Activated T-cell treated with anti-CD3 and anti-CD28 coated beads, Interleukin-2, amount 50 U/mL, for 24 hours (primary cell): Measurements from ENCODE around the gene CDC42BPB.

ENCODE experiments used
- DNase-seq: peaks from one replicate; pipeline ENCODE4 v3.0.0-alpha.2; 2020
- H3K27ac Mint-ChIP-seq: 2 replicates; pipeline ENCODE4 v1.8.0; 2020; ENCODE audit warnings: mild to moderate bottlenecking, mixed read lengths
- H3K27me3 Mint-ChIP-seq: 2 replicates; pipeline ENCODE4 v1.8.0; 2020; ENCODE audit warnings: mixed read lengths
- H3K36me3 Mint-ChIP-seq: 2 replicates; pipeline ENCODE4 v1.8.0; 2020; ENCODE audit warnings: low read depth, mixed read lengths
- H3K4me1 Mint-ChIP-seq: 2 replicates; pipeline ENCODE4 v1.8.0; 2020; ENCODE audit warnings: low read depth, mixed read lengths
- H3K4me3 Mint-ChIP-seq: 2 replicates; pipeline ENCODE4 v1.8.0; 2020; ENCODE audit warnings: mild to moderate bottlenecking, moderate library complexity, mixed read lengths
- H3K9me3 Mint-ChIP-seq: 2 replicates; pipeline ENCODE4 v1.8.0; 2020; ENCODE audit warnings: mixed read lengths

CDC42BPB gene

GRCh38 chr14:103057372-103058163, at the start of gene CDC42BPB:
TSS of gene CDC42BPB (minus strand) at chr14:103057549. CDS start at chr14:103057173, 376 bp downstream.
- Mint-ChIP-seq H3K4me3 (peak within 1 kb of the TSS; percentile 57), H3K4me1 (peaks cover 12% of the 10 kb centered on the region), H3K36me3 (no peaks in the 10 kb centered on the region), H3K9me3 (no peaks in the 10 kb centered on the region), H3K27me3 (peaks cover 40% of the 10 kb centered on the region), H3K27ac (no peak within 1 kb of the TSS)
- DNase-seq = peak; percentile 66

GRCh38 chr14:103105580-103106150, 48.3 kb upstream of the CDC42BPB start:
- DNase-seq = no peak
- no peaks in the 10 kb centered on the region for H3K9me3 Mint-ChIP-seq
- no peaks in the 10 kb centered on the region for H3K36me3 Mint-ChIP-seq
- H3K4me1 Mint-ChIP-seq = peaks cover 8% of the 10 kb centered on the region
- no peak overlapping the region for H3K4me3 Mint-ChIP-seq
- H3K27ac Mint-ChIP-seq = no peak overlapping the region
- peaks cover 60% of the 10 kb centered on the region for H3K27me3 Mint-ChIP-seq

- Mint-ChIP-seq H3K27me3 (peaks cover 61% of the 10 kb centered on the region), H3K4me1 (peaks cover 8% of the 10 kb centered on the region), H3K36me3 (no peaks in the 10 kb centered on the region), H3K9me3 (no peaks in the 10 kb centered on the region), H3K4me3 (no peak overlapping the region), H3K27ac (no peak overlapping the region)
- peak; percentile 86 for DNase-seq
Measured at GRCh38 chr14:103104654-103105452, 47.5 kb upstream of the CDC42BPB start.

- no peak overlapping the region for H3K27ac Mint-ChIP-seq
- no peak for DNase-seq
- peaks cover 8% of the 10 kb centered on the region for H3K4me1 Mint-ChIP-seq
- no peaks in the 10 kb centered on the region for H3K36me3 Mint-ChIP-seq
- H3K27me3 Mint-ChIP-seq = peaks cover 60% of the 10 kb centered on the region
- no peaks in the 10 kb centered on the region for H3K9me3 Mint-ChIP-seq
- no peak overlapping the region for H3K4me3 Mint-ChIP-seq
Measured at GRCh38 chr14:103104389-103104653, 47.0 kb upstream of the CDC42BPB start.

GRCh38 chr14:103103461-103104388, 46.4 kb upstream of the CDC42BPB start:
- Mint-ChIP-seq H3K9me3 (no peaks in the 10 kb centered on the region), H3K4me3 (no peak overlapping the region), H3K36me3 (no peaks in the 10 kb centered on the region), H3K27ac (no peak overlapping the region), H3K4me1 (peaks cover 8% of the 10 kb centered on the region), H3K27me3 (peaks cover 60% of the 10 kb centered on the region)
- no peak for DNase-seq

GRCh38 chr14:103102689-103103260, 45.4 kb upstream of the CDC42BPB start:
- DNase-seq = no peak
- H3K36me3 Mint-ChIP-seq = no peaks in the 10 kb centered on the region
- peaks cover 55% of the 10 kb centered on the region for H3K27me3 Mint-ChIP-seq
- peaks cover 8% of the 10 kb centered on the region for H3K4me1 Mint-ChIP-seq
- no peak overlapping the region for H3K4me3 Mint-ChIP-seq
- H3K9me3 Mint-ChIP-seq = no peaks in the 10 kb centered on the region
- H3K27ac Mint-ChIP-seq = no peak overlapping the region

GRCh38 chr14:103101963-103102688, 44.8 kb upstream of the CDC42BPB start:
- Mint-ChIP-seq H3K4me1 (peaks cover 8% of the 10 kb centered on the region), H3K27ac (no peak overlapping the region), H3K27me3 (peaks cover 55% of the 10 kb centered on the region), H3K4me3 (no peak overlapping the region), H3K36me3 (no peaks in the 10 kb centered on the region), H3K9me3 (no peaks in the 10 kb centered on the region)
- no peak for DNase-seq

GRCh38 chr14:103101257-103101962, 44.1 kb upstream of the CDC42BPB start:
- Mint-ChIP-seq H3K4me3 (no peak overlapping the region), H3K27me3 (peaks cover 52% of the 10 kb centered on the region), H3K27ac (no peak overlapping the region), H3K4me1 (peaks cover 8% of the 10 kb centered on the region), H3K9me3 (no peaks in the 10 kb centered on the region), H3K36me3 (no peaks in the 10 kb centered on the region)
- no peak for DNase-seq

GRCh38 chr14:103100281-103101121, 43.2 kb upstream of the CDC42BPB start:
- DNase-seq = no peak
- Mint-ChIP-seq H3K4me1 (peaks cover 8% of the 10 kb centered on the region), H3K27me3 (peaks cover 43% of the 10 kb centered on the region), H3K27ac (no peak overlapping the region), H3K4me3 (no peak overlapping the region), H3K36me3 (no peaks in the 10 kb centered on the region), H3K9me3 (no peaks in the 10 kb centered on the region)

GRCh38 chr14:103099733-103100280, 42.5 kb upstream of the CDC42BPB start:
- DNase-seq = no peak
- peaks cover 3% of the 10 kb centered on the region for H3K4me1 Mint-ChIP-seq
- H3K27ac Mint-ChIP-seq = no peak overlapping the region
- H3K9me3 Mint-ChIP-seq = no peaks in the 10 kb centered on the region
- no peak overlapping the region for H3K4me3 Mint-ChIP-seq
- peaks cover 36% of the 10 kb centered on the region for H3K27me3 Mint-ChIP-seq
- no peaks in the 10 kb centered on the region for H3K36me3 Mint-ChIP-seq

- Mint-ChIP-seq H3K9me3 (no peaks in the 10 kb centered on the region), H3K4me3 (no peak overlapping the region), H3K27me3 (peaks cover 31% of the 10 kb centered on the region), H3K27ac (no peak overlapping the region), H3K36me3 (no peaks in the 10 kb centered on the region), H3K4me1 (peaks cover 2% of the 10 kb centered on the region)
- DNase-seq = no peak
Measured at GRCh38 chr14:103099081-103099732, 41.9 kb upstream of the CDC42BPB start.
